Measurements from ENCODE around the gene PARP8.

GRCh38 chr5:50814556-50814955 lies 148.1 kb downstream of the PARP8 start:
- TF ChIP-seq CTCF (IDR thresholded peaks at IDR 0.05; ENCODE audit: control extremely low read depth in 1 of 3, insufficient read depth in 1 of 3, low read depth in 1 of 3, low read length in 3 of 3): no peak
- no peak for TF ChIP-seq ATF3 (IDR thresholded peaks at IDR 0.05; ENCODE audit: insufficient read depth, low read depth, low read length)

Data from H1 (cell line).